ENCODE measurements around the gene SNX1. TPM values are rescaled to one million over a fixed set of nuclear protein-coding genes. Genes with fewer than 3 reads are reported as not detected.
"Not testable (repeated sequence)": the region's sequence is repeated elsewhere in the genome, so short reads cannot be mapped to it uniquely, and the experiment has no call there.

SNX1 gene
- total and polyA plus RNA-seq, 9 donors, result 28.3 to 62.4 (median 54.2) TPM

DNA sequence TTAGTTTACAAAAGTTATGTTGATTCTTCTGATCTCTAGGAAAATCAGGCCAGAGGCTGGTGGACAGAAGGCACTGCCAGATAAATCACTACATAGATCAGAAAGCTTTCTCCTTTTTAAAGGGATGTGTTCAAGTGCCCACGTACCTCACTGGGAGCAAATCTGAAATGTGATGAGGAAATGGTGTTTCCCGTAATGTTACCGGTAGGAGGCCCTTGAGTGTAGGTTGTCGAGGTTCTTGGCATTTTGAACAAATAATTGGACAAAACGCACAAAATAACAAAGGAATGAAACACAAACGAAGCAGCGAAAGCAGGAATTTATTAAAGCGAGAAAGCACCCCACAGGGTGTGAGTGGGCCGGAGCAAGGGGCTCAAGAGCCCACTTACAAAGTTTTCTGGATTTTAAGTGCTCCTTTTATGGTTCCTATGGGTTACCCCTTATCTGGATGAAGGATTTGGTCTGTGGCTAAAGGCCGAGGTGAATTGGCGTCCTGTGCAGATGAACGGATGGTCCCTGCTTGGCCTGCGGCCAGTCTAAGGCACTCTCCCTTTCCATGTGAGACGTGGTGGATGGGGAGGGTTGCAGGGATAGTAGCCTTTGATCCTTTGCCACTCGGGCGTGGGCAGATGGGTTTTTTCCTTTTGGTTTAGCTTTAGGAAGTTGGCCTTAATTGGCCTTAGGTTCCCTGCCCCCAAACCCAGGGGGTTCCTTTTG is 1.0 kb downstream of the SNX1 start:
- 10% methylated on average over 4 of the region's 16 CpGs for WGBS (ENCODE audit: insufficient coverage)
- Histone ChIP-seq H3K27ac (ENCODE audit: low read length) (peak overlapping the region; percentile 79), H3K4me1 (ENCODE audit: control insufficient read depth, insufficient read depth, low read length) (peaks cover 27% of the 10 kb centered on the region), H3K27me3 (ENCODE audit: control insufficient read depth, insufficient read depth, low read length) (no peaks in the 10 kb centered on the region), H3K9me3 (replicated peaks; ENCODE audit: control insufficient read depth, low read depth, low read length) (no peaks in the 10 kb centered on the region), H3K36me3 (ENCODE audit: control insufficient read depth, insufficient read depth, low read length) (no peaks in the 10 kb centered on the region), H3K4me3 (ENCODE audit: low read length) (peak overlapping the region; percentile 98)
- DNase-seq, result peak; percentile 28

GRCh38 chr15:64099379-64099778 is 3.6 kb downstream of the SNX1 start:
- no peak for DNase-seq
- Histone ChIP-seq H3K27me3 (ENCODE audit: control insufficient read depth, insufficient read depth, low read length) (no peaks in the 10 kb centered on the region), H3K36me3 (ENCODE audit: control insufficient read depth, insufficient read depth, low read length) (peaks cover 2% of the 10 kb centered on the region), H3K27ac (ENCODE audit: low read length) (no peak overlapping the region), H3K4me3 (ENCODE audit: low read length) (no peak overlapping the region), H3K4me1 (ENCODE audit: control insufficient read depth, insufficient read depth, low read length) (peaks cover 19% of the 10 kb centered on the region), H3K9me3 (replicated peaks; ENCODE audit: control insufficient read depth, low read depth, low read length) (no peaks in the 10 kb centered on the region)
- WGBS (ENCODE audit: insufficient coverage), result no CpG with 5 or more reads among the region's 2 CpGs

GRCh38 chr15:64100958-64101357 is 5.2 kb downstream of the SNX1 start:
- H3K4me1 ChIP-seq (ENCODE audit: control insufficient read depth, insufficient read depth, low read length), result peaks cover 9% of the 10 kb centered on the region

GRCh38 chr15:64102497-64102896 is 6.7 kb downstream of the SNX1 start:
- H3K4me1 ChIP-seq (ENCODE audit: control insufficient read depth, insufficient read depth, low read length), result no peaks in the 10 kb centered on the region
- DNase-seq, result no peak
- peaks cover 2% of the 10 kb centered on the region for H3K36me3 ChIP-seq (ENCODE audit: control insufficient read depth, insufficient read depth, low read length)
- H3K27ac ChIP-seq (ENCODE audit: low read length), result no peak overlapping the region
- no peaks in the 10 kb centered on the region for H3K27me3 ChIP-seq (ENCODE audit: control insufficient read depth, insufficient read depth, low read length)
- H3K9me3 ChIP-seq (replicated peaks; ENCODE audit: control insufficient read depth, low read depth, low read length), result no peaks in the 10 kb centered on the region
- H3K4me3 ChIP-seq (ENCODE audit: low read length), result no peak overlapping the region
- no CpG with 5 or more reads among the region's 2 CpGs for WGBS (ENCODE audit: insufficient coverage)

More at GRCh38 chr15:64100958-64101357, 5.2 kb downstream of the SNX1 start:
- Histone ChIP-seq H3K27ac (ENCODE audit: low read length) (no peak overlapping the region), H3K4me3 (ENCODE audit: low read length) (no peak overlapping the region), H3K9me3 (replicated peaks; ENCODE audit: control insufficient read depth, low read depth, low read length) (no peaks in the 10 kb centered on the region), H3K27me3 (ENCODE audit: control insufficient read depth, insufficient read depth, low read length) (no peaks in the 10 kb centered on the region), H3K36me3 (ENCODE audit: control insufficient read depth, insufficient read depth, low read length) (peaks cover 2% of the 10 kb centered on the region)
- no CpG with 5 or more reads among the region's 2 CpGs for WGBS (ENCODE audit: insufficient coverage)
- DNase-seq, result no peak

GRCh38 chr15:64105113-64105704 is 9.4 kb downstream of the SNX1 start:
- no peak overlapping the region for H3K27ac ChIP-seq (ENCODE audit: low read length)
- no peaks in the 10 kb centered on the region for H3K4me1 ChIP-seq (ENCODE audit: control insufficient read depth, insufficient read depth, low read length)
- H3K9me3 ChIP-seq (replicated peaks; ENCODE audit: control insufficient read depth, low read depth, low read length), result no peaks in the 10 kb centered on the region
- no peaks in the 10 kb centered on the region for H3K27me3 ChIP-seq (ENCODE audit: control insufficient read depth, insufficient read depth, low read length)
- H3K4me3 ChIP-seq (ENCODE audit: low read length), result no peak overlapping the region
- peak; percentile 79 for DNase-seq
- H3K36me3 ChIP-seq (ENCODE audit: control insufficient read depth, insufficient read depth, low read length), result peaks cover 2% of the 10 kb centered on the region
- WGBS (ENCODE audit: insufficient coverage), result 96% methylated on average over 3 of the region's 9 CpGs

GRCh38 chr15:64107337-64107736 is 11.6 kb downstream of the SNX1 start:
- no peaks in the 10 kb centered on the region for H3K9me3 ChIP-seq (replicated peaks; ENCODE audit: control insufficient read depth, low read depth, low read length)
- H3K4me3 ChIP-seq (ENCODE audit: low read length), result no peak overlapping the region
- no peak for DNase-seq
- no peak overlapping the region for H3K27ac ChIP-seq (ENCODE audit: low read length)
- H3K36me3 ChIP-seq (ENCODE audit: control insufficient read depth, insufficient read depth, low read length), result peaks cover 1% of the 10 kb centered on the region
- peaks cover 2% of the 10 kb centered on the region for H3K4me1 ChIP-seq (ENCODE audit: control insufficient read depth, insufficient read depth, low read length)
- 100% methylated on average over 1 of the region's 1 CpG for WGBS (ENCODE audit: insufficient coverage)
- no peaks in the 10 kb centered on the region for H3K27me3 ChIP-seq (ENCODE audit: control insufficient read depth, insufficient read depth, low read length)

GRCh38 chr15:64110108-64110701 is 14.4 kb downstream of the SNX1 start:
- H3K4me1 ChIP-seq (ENCODE audit: control insufficient read depth, insufficient read depth, low read length); DNase-seq; H3K4me3 ChIP-seq (ENCODE audit: low read length); H3K27me3 ChIP-seq (ENCODE audit: control insufficient read depth, insufficient read depth, low read length); H3K9me3 ChIP-seq (replicated peaks; ENCODE audit: control insufficient read depth, low read depth, low read length); H3K27ac ChIP-seq (ENCODE audit: low read length); H3K36me3 ChIP-seq (ENCODE audit: control insufficient read depth, insufficient read depth, low read length): not testable (repeated sequence)
- WGBS (ENCODE audit: insufficient coverage), result no CpG with 5 or more reads among the region's 4 CpGs

- Histone ChIP-seq H3K27me3 (ENCODE audit: control insufficient read depth, insufficient read depth, low read length) (no peaks in the 10 kb centered on the region), H3K4me3 (ENCODE audit: low read length) (no peak overlapping the region), H3K9me3 (replicated peaks; ENCODE audit: control insufficient read depth, low read depth, low read length) (no peaks in the 10 kb centered on the region), H3K27ac (ENCODE audit: low read length) (no peak overlapping the region), H3K36me3 (ENCODE audit: control insufficient read depth, insufficient read depth, low read length) (peaks cover 11% of the 10 kb centered on the region), H3K4me1 (ENCODE audit: control insufficient read depth, insufficient read depth, low read length) (peaks cover 2% of the 10 kb centered on the region)
- 60% methylated on average over 1 of the region's 3 CpGs for WGBS (ENCODE audit: insufficient coverage)
- DNase-seq, result no peak
These were observed 15.3 kb downstream of the SNX1 start for GRCh38 chr15:64110950-64111678.

DNA sequence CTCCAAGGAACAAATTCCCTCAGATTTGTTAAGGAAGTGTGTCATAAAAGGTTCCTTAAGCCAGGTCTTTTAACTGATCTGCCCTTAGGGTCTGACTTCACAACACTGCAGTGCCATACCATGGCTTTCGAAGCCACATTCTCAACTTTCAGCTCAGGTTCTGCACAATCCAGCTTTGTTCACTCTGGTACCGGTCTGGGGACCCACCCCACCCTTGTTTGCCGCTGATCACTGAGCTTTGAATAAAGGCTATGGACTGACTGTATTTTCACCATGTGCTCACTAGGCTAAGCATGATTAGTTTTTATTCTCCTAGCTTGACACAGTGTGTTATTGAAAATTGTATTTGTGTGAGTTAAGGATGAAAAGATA is 15.9 kb downstream of the SNX1 start:
- Histone ChIP-seq H3K4me3 (ENCODE audit: low read length) (no peak overlapping the region), H3K27ac (ENCODE audit: low read length) (no peak overlapping the region), H3K36me3 (ENCODE audit: control insufficient read depth, insufficient read depth, low read length) (peaks cover 16% of the 10 kb centered on the region), H3K27me3 (ENCODE audit: control insufficient read depth, insufficient read depth, low read length) (no peaks in the 10 kb centered on the region), H3K4me1 (ENCODE audit: control insufficient read depth, insufficient read depth, low read length) (peaks cover 2% of the 10 kb centered on the region), H3K9me3 (replicated peaks; ENCODE audit: control insufficient read depth, low read depth, low read length) (no peaks in the 10 kb centered on the region)
- no peak for DNase-seq
- 80% methylated on average over 1 of the region's 3 CpGs for WGBS (ENCODE audit: insufficient coverage)
